ENCODE measurements around the gene JAK1.

JAK1 gene

DNA sequence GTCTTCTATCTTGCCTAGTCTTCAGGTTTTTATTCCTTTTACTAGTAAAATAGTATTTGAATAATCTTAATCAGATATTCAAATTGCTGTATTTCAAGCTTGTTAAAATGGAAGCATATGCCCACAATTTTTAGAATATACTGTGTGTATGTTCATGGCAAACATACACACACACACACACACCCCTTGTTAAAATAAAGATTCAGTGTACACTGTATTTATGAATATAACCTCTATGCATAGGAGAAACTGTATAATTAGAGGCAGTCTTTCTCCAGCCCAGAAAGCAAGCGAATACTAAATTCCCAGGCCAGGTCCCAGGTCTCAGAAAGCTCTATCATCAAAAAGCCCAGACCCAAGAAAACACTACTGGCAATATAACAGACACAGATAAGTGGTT, 57.8 kb downstream of the JAK1 start:
- H3K9me3 ChIP-seq: no peaks in the 10 kb centered on the region
- no peak overlapping the region for H3K27ac ChIP-seq
- TF ChIP-seq, protein P1, sequence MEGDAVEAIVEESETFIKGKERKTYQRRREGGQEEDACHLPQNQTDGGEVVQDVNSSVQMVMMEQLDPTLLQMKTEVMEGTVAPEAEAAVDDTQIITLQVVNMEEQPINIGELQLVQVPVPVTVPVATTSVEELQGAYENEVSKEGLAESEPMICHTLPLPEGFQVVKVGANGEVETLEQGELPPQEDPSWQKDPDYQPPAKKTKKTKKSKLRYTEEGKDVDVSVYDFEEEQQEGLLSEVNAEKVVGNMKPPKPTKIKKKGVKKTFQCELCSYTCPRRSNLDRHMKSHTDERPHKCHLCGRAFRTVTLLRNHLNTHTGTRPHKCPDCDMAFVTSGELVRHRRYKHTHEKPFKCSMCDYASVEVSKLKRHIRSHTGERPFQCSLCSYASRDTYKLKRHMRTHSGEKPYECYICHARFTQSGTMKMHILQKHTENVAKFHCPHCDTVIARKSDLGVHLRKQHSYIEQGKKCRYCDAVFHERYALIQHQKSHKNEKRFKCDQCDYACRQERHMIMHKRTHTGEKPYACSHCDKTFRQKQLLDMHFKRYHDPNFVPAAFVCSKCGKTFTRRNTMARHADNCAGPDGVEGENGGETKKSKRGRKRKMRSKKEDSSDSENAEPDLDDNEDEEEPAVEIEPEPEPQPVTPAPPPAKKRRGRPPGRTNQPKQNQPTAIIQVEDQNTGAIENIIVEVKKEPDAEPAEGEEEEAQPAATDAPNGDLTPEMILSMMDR (IDR thresholded peaks at IDR 0.05): no peak
- peaks cover 0 to 35% (median 11%) of the 10 kb centered on the region in 4 donors for H3K4me1 ChIP-seq
- H3K36me3 ChIP-seq: no peaks in the 10 kb centered on the region
- H3K4me3 ChIP-seq: no peak overlapping the region
- no peaks in the 10 kb centered on the region for H3K27me3 ChIP-seq
- intact Hi-C loops (cut with DNase I; ENCODE audit: low total_unique reads): no loop called here
- no peak for DNase-seq

DNA sequence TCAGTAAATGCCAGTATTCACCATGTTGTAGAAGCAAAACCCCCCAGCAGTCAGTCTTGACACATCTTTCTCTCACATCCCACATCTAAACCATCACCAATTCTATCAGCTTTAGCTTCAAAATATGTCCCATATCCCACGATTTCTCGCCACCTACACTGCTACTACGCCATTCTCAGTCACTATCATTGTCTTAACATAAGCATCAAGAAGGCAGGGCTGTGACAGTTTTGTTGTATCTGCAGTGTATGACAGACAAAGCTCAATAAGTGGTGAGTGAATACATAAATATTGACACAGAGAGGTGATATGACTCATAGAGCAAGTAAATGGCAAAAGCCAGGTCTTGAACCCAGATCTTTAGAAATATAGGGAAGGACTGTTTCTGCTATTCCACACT, 59.9 kb downstream of the JAK1 start:
- TF ChIP-seq, protein P1 (IDR thresholded peaks at IDR 0.05): no peak
- Histone ChIP-seq H3K9me3 (no peaks in the 10 kb centered on the region), H3K4me3 (no peak overlapping the region), H3K27me3 (no peaks in the 10 kb centered on the region), H3K4me1 (peaks cover 0 to 16% (median 4%) of the 10 kb centered on the region in 4 donors), H3K36me3 (no peaks in the 10 kb centered on the region), H3K27ac (no peak overlapping the region)
- intact Hi-C loops (cut with DNase I; ENCODE audit: low total_unique reads): no loop called here
- DNase-seq: no peak

DNA sequence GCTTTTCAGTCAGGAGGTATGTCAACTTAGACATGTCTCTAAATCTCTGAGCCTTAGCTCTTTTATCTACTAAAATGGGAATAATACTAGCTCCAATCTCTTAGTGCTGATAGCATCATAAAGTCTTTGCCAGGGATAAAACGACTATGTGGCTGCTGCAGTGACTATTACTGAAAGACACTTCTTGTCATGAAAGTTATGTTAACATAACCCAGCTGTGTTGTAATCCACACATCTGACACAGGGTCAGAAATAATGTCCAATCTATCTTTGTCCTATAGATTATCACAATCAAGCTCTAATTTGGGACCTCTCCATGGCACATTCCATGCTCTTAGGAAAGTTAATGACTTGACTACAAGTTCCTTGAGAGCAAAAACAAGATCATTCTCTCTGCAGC, 62.8 kb downstream of the JAK1 start:
- no peak for DNase-seq
- intact Hi-C loops (cut with DNase I; ENCODE audit: low total_unique reads): no loop called here
- peaks cover 0 to 11% (median 5%) of the 10 kb centered on the region in 4 donors for H3K4me1 ChIP-seq
- H3K9me3 ChIP-seq: no peaks in the 10 kb centered on the region
- H3K4me3 ChIP-seq: no peak overlapping the region
- no peak overlapping the region for H3K27ac ChIP-seq
- no peaks in the 10 kb centered on the region for H3K27me3 ChIP-seq
- TF ChIP-seq, protein P1 (IDR thresholded peaks at IDR 0.05): no peak
- H3K36me3 ChIP-seq: no peaks in the 10 kb centered on the region

DNA sequence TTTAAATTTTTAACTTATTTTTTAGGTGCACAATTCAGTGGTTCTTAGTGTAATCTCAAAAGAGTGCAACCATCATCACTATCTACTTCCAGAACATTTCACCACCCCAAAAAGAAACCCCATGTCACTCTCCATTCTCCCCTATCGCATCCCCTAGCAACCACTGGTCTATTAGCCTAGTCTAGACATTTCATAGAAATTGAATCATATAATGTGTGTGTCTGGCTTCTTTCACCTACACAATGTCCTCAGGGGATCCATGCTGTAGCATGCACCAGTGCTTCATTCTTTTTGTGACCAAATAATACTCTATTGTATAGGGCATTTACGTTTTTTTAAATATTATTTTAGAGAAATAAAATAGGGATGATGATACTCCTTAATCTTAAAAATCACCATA, 64.7 kb downstream of the JAK1 start:
- H3K4me1 ChIP-seq: peaks cover 0 to 21% (median 14%) of the 10 kb centered on the region in 4 donors
- TF ChIP-seq, protein P1 (IDR thresholded peaks at IDR 0.05): no peak
- no peaks in the 10 kb centered on the region for H3K27me3 ChIP-seq

DNA sequence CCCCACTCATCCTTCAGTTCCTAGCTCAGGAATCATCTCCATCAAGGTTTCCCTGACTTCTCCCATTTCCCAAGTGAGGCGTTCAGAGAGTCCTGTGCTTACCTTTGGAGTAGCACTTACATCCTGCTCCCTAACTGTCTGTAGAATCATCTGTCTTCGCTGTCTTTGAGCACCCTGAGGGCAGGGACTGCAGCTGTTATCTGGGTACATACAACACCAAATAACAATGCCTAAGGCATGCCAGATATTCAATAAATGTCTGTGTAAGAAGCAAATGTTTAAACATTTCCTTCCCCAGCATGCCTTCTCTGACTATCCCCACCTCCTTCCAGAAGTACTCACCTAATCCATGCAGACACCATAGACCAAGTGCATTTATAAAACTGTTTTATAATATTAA, 65.4 kb downstream of the JAK1 start:
- intact Hi-C loops (cut with DNase I; ENCODE audit: low total_unique reads): no loop called here
- Histone ChIP-seq H3K27me3 (no peaks in the 10 kb centered on the region), H3K4me1 (peaks cover 0 to 19% (median 14%) of the 10 kb centered on the region in 4 donors), H3K27ac (no peak overlapping the region), H3K4me3 (no peak overlapping the region), H3K36me3 (no peaks in the 10 kb centered on the region), H3K9me3 (no peaks in the 10 kb centered on the region)
- TF ChIP-seq, protein P1 (IDR thresholded peaks at IDR 0.05): no peak
- DNase-seq: no peak

More for the DNA sequence above, 64.7 kb downstream of the JAK1 start:
- no peak overlapping the region for H3K27ac ChIP-seq
- DNase-seq: no peak
- intact Hi-C loops (cut with DNase I; ENCODE audit: low total_unique reads): no loop called here
- no peak overlapping the region for H3K4me3 ChIP-seq
- no peaks in the 10 kb centered on the region for H3K9me3 ChIP-seq
- H3K36me3 ChIP-seq: no peaks in the 10 kb centered on the region

Measured in tibial artery (tissue), 4 donors.